Measurements from ENCODE around the gene CGB2. TPM values are rescaled to one million over a fixed set of nuclear protein-coding genes. Genes with fewer than 3 reads are reported as not detected.
"Not testable (repeated sequence)": the region's sequence is repeated elsewhere in the genome, so short reads cannot be mapped to it uniquely, and the experiment has no call there.

The CGB2 gene
- total RNA-seq, result not detected

- not testable (repeated sequence) for DNase-seq
Observed at GRCh38 chr19:49031642-49032301, at the start of gene CGB2. Gene CGB2 (plus strand): TSS chr19:49031890. CDS start chr19:49032096, 206 bp downstream.

GRCh38 chr19:48982280-48982679 is 49.4 kb upstream of the CGB2 start:
- no peak for DNase-seq

- DNase-seq, result no peak
Observed at GRCh38 chr19:48985711-48986110, 46.0 kb upstream of the CGB2 start.

- no peak for DNase-seq
Observed at GRCh38 chr19:48986211-48986610, 45.5 kb upstream of the CGB2 start.

GRCh38 chr19:48987323-48987722 is 44.4 kb upstream of the CGB2 start:
- no peak for DNase-seq

GRCh38 chr19:48988286-48988685 is 43.4 kb upstream of the CGB2 start:
- no peak for DNase-seq

- no peak for DNase-seq
Observed at GRCh38 chr19:48988860-48989259, 42.8 kb upstream of the CGB2 start.

GRCh38 chr19:48989701-48990291 is 41.9 kb upstream of the CGB2 start:
- no peak for DNase-seq

- no peak for DNase-seq
Observed at GRCh38 chr19:48990400-48990799, 41.3 kb upstream of the CGB2 start.

GRCh38 chr19:48991011-48991609 is 40.6 kb upstream of the CGB2 start:
- no peak for DNase-seq

GRCh38 chr19:48991873-48992580 is 39.7 kb upstream of the CGB2 start:
- DNase-seq, result peak; percentile 78

GRCh38 chr19:48992581-48993174 is 39.0 kb upstream of the CGB2 start:
- DNase-seq, result no peak

GRCh38 chr19:48993175-48994034 is 38.3 kb upstream of the CGB2 start, which contains the start of the genes GYS1 and RUVBL2:
Gene GYS1 (minus strand): TSS chr19:48993309. CDS start chr19:48993112, 197 bp downstream.
Gene RUVBL2 (plus strand): TSS chr19:48993887. CDS start chr19:48993912, 25 bp downstream.
- DNase-seq, result peak; percentile 99

GRCh38 chr19:48994035-48994386 is 37.7 kb upstream of the CGB2 start:
- no peak for DNase-seq

GRCh38 chr19:48997972-48998371 is 33.7 kb upstream of the CGB2 start:
- DNase-seq, result no peak

- no peak for DNase-seq
Observed at GRCh38 chr19:48999481-49000325, 32.0 kb upstream of the CGB2 start.

- DNase-seq, result no peak
Observed at GRCh38 chr19:49004133-49004532, 27.6 kb upstream of the CGB2 start.

GRCh38 chr19:49004964-49005614 is 26.6 kb upstream of the CGB2 start:
- DNase-seq, result no peak

- no peak for DNase-seq
Observed at GRCh38 chr19:49006905-49007304, 24.8 kb upstream of the CGB2 start.

GRCh38 chr19:49009828-49010227 is 21.9 kb upstream of the CGB2 start:
- no peak for DNase-seq
